Uterus (tissue), 4 donors: ENCODE measurements around the gene EPPIN. TPM values are rescaled to one million over a fixed set of nuclear protein-coding genes. Genes with fewer than 3 reads are reported as not detected.
"Not testable (repeated sequence)": the region's sequence is repeated elsewhere in the genome, so short reads cannot be mapped to it uniquely, and the experiment has no call there.

Experiments
- DNase-seq, 2 donors: peaks; one replicate each; pipeline ENCODE4 v3.0.0-alpha.2; 2019 to 2020
- H3K27ac ChIP-seq, 2 donors: fragments of 200-600 bp; sonication (generic); 1 replicate in 1 of 2; 2 replicates in 1 of 2; pipeline ENCODE4 v1.5.1; 2016 to 2018
- H3K27me3 ChIP-seq, 2 donors: fragments of 200-600 bp; sonication (generic); one replicate each; pipeline ENCODE4 v1.5.1; 2018 to 2019; ENCODE audit warnings: control low read depth in 1 of 2
- H3K36me3 ChIP-seq, 2 donors: fragments of 200-600 bp; sonication (generic); one replicate each; pipeline ENCODE4 v1.5.1; 2019; ENCODE audit warnings: control low read depth in 1 of 2
- H3K4me1 ChIP-seq, 2 donors: fragments of 200-600 bp; sonication (generic); one replicate each; pipeline ENCODE4 v1.5.1; 2018 to 2019; ENCODE audit warnings: control low read depth in 1 of 2
- H3K4me3 ChIP-seq, 2 donors: fragments of 200-600 bp; sonication (generic); 1 replicate in 1 of 2; 2 replicates in 1 of 2; pipeline ENCODE4 v1.5.1; 2018 to 2019; ENCODE audit warnings: mild to moderate bottlenecking in 1 of 2
- H3K9me3 ChIP-seq, 2 donors: fragments of 200-600 bp; sonication (generic); one replicate each; pipeline ENCODE4 v1.5.1; 2019; ENCODE audit warnings: control low read depth in 1 of 2
- CTCF ChIP-seq, 4 experiments: fragments of 200-600 bp in 2 of 4; fragments of 450-650 bp in 2 of 4; sonication (generic) in 2 of 4; IDR thresholded peaks; one replicate each; pipeline ENCODE4 v1.5.1; 2016 to 2019; ENCODE audit warnings: antibody characterized with exemption in 4 of 4, mild to moderate bottlenecking in 2 of 4, moderate library complexity in 1 of 4
- POLR2A ChIP-seq, 2 donors: fragments of 450-650 bp; IDR thresholded peaks; one replicate each; pipeline ENCODE4 v1.6.1; 2016; ENCODE audit warnings: antibody characterized with exemption in 2 of 2, mild to moderate bottlenecking in 1 of 2, moderate library complexity in 1 of 2
- intact Hi-C: fragments of 100-400 bp; cut with DNase I; formaldehyde crosslinking; loops from one replicate; pipeline ENCODE4 v1.15.1; 2023; ENCODE audit warnings: low total_unique reads
- total RNA-seq, 4 donors: library from RNA; depleted of rRNA in 3 of 4; stranded (reverse); fragments of >200 nt in 3 of 4; gene quantifications; one replicate each; pipeline versions ENCODE4 v1.1.0 to v1.2.4, GENCODE V29; 2014 to 2023
- donor health status: DM: yes; HTN: yes; CAD: no.

Gene EPPIN
- total RNA-seq, 4 donors from 2014 or later = 0.97 TPM; not detected in 3

- no peak for TF ChIP-seq POLR2A (IDR thresholded peaks at IDR 0.05)
- no peak for TF ChIP-seq CTCF (IDR thresholded peaks at IDR 0.05)
- intact Hi-C loops = no loop called here
- Histone ChIP-seq H3K36me3 (no peaks in the 10 kb centered on the region), H3K27me3 (peaks cover 0 to 7% of the 10 kb centered on the region in 2 donors), H3K9me3 (no peaks in the 10 kb centered on the region), H3K27ac (no peak overlapping the region), H3K4me1 (no peaks in the 10 kb centered on the region), H3K4me3 (no peak overlapping the region)
- DNase-seq = no peak
Measured at GRCh38 chr20:45578231-45578630, 31.0 kb upstream of the EPPIN start.

- Histone ChIP-seq H3K4me1 (no peaks in the 10 kb centered on the region), H3K27ac (no peak overlapping the region), H3K27me3 (no peaks in the 10 kb centered on the region), H3K36me3 (no peaks in the 10 kb centered on the region), H3K9me3 (no peaks in the 10 kb centered on the region), H3K4me3 (no peak overlapping the region)
- intact Hi-C loops = no loop called here
- no peak for DNase-seq
- no peak for TF ChIP-seq POLR2A (IDR thresholded peaks at IDR 0.05)
Measured at GRCh38 chr20:45576995-45577394, 29.8 kb upstream of the EPPIN start.

- Histone ChIP-seq H3K4me3 (no peak overlapping the region), H3K36me3 (no peaks in the 10 kb centered on the region), H3K27me3 (no peaks in the 10 kb centered on the region), H3K9me3 (no peaks in the 10 kb centered on the region), H3K27ac (no peak overlapping the region), H3K4me1 (no peaks in the 10 kb centered on the region)
- intact Hi-C loops = no loop called here
- TF ChIP-seq POLR2A (IDR thresholded peaks at IDR 0.05) (no peak), CTCF (IDR thresholded peaks at IDR 0.05) (no peak)
- DNase-seq = no peak
Measured at GRCh38 chr20:45575931-45576330, 28.7 kb upstream of the EPPIN start.

GRCh38 chr20:45569650-45570049 is 22.4 kb upstream of the EPPIN start:
- intact Hi-C loops, H3K27me3 ChIP-seq, DNase-seq, H3K4me1 ChIP-seq, H3K9me3 ChIP-seq, H3K4me3 ChIP-seq, H3K36me3 ChIP-seq, H3K27ac ChIP-seq: not testable (repeated sequence)

- H3K27ac ChIP-seq = no peak overlapping the region
- no peak for DNase-seq
- no peak overlapping the region for H3K4me3 ChIP-seq
- H3K4me1 ChIP-seq = no peaks in the 10 kb centered on the region
- TF ChIP-seq CTCF (IDR thresholded peaks at IDR 0.05) (no peak), POLR2A (IDR thresholded peaks at IDR 0.05) (no peak)
- H3K9me3 ChIP-seq = no peaks in the 10 kb centered on the region
- intact Hi-C loops = no loop called here
- H3K27me3 ChIP-seq = no peaks in the 10 kb centered on the region
- H3K36me3 ChIP-seq = no peaks in the 10 kb centered on the region
Measured at GRCh38 chr20:45564760-45565276, 17.6 kb upstream of the EPPIN start.

GRCh38 chr20:45555198-45555597 is 8.0 kb upstream of the EPPIN start:
- TF ChIP-seq CTCF (IDR thresholded peaks at IDR 0.05) (no peak), POLR2A (IDR thresholded peaks at IDR 0.05) (no peak)
- no peak for DNase-seq
- Histone ChIP-seq H3K4me1 (no peaks in the 10 kb centered on the region), H3K27me3 (no peaks in the 10 kb centered on the region), H3K4me3 (no peak overlapping the region), H3K27ac (no peak overlapping the region), H3K36me3 (no peaks in the 10 kb centered on the region), H3K9me3 (no peaks in the 10 kb centered on the region)
- intact Hi-C loops = no loop called here
